SU-DHL-6 (cell line): ENCODE data around the gene PPP1R37.

ENCODE experiments used
- H2AFZ ChIP-seq: fragments of 200-600 bp; sonication (generic); 2 replicates; pipeline ENCODE4 v1.6.1; 2014; ENCODE audit warnings: low read depth, mild to moderate bottlenecking, moderate library complexity, mixed read lengths, antibody characterized with exemption, low read length; ENCODE audit not compliant: severe bottlenecking
- H3F3A ChIP-seq: fragments of 200-600 bp; shearing (Covaris generic); 2 replicates; pipeline ENCODE4 v1.6.0; 2016; ENCODE audit warnings: antibody characterized with exemption, mild to moderate bottlenecking; ENCODE audit not compliant: insufficient read depth
- H3K27ac ChIP-seq: fragments of 200-600 bp; sonication (generic); 2 replicates; pipeline ENCODE4 v1.5.1; 2016; ENCODE audit warnings: low read depth, mild to moderate bottlenecking, low read length, moderate library complexity, mixed read lengths
- H3K27me3 ChIP-seq: fragments of 200-600 bp; sonication (generic), shearing (Covaris generic); 2 replicates; pipeline ENCODE4 v1.6.0; 2014; ENCODE audit warnings: mild to moderate bottlenecking, low read length
- H3K36me3 ChIP-seq: fragments of 200-600 bp; sonication (generic); 2 replicates; pipeline ENCODE4 v1.6.1; 2014; ENCODE audit warnings: mild to moderate bottlenecking, low read length, mixed read lengths
- H3K4me2 ChIP-seq: fragments of 300-600, 200-600 bp; shearing (Covaris generic), sonication (generic); 2 replicates; pipeline ENCODE4 v1.6.0; 2014; ENCODE audit warnings: low read length, low read depth, mild to moderate bottlenecking; ENCODE audit not compliant: poor library complexity, severe bottlenecking
- H3K4me3 ChIP-seq: fragments of 200-600 bp; sonication (generic); 2 replicates; pipeline ENCODE4 v1.5.1; 2014; ENCODE audit warnings: antibody characterized with exemption, low read length, mild to moderate bottlenecking, mixed read lengths; ENCODE audit not compliant: insufficient read depth, poor library complexity, severe bottlenecking
- H3K79me2 ChIP-seq: fragments of 200-600 bp; sonication (generic); 2 replicates; pipeline ENCODE4 v1.6.1; 2014; ENCODE audit warnings: mild to moderate bottlenecking, low read length, moderate library complexity; ENCODE audit not compliant: insufficient read depth
- H3K9ac ChIP-seq: fragments of 200-600 bp; sonication (generic); 2 replicates; pipeline ENCODE4 v1.7.0; 2014; ENCODE audit warnings: mild to moderate bottlenecking, low read length
- H3K9me2 ChIP-seq: fragments of 200-600 bp; sonication (generic); replicated peaks from 2 replicates; pipeline ENCODE4 v1.6.1; 2014; ENCODE audit warnings: low read length; ENCODE audit not compliant: insufficient read depth
- H3K9me3 ChIP-seq: fragments of 200-600 bp; sonication (generic); 2 replicates; pipeline ENCODE4 v1.6.1; 2014; ENCODE audit warnings: low read length, mixed read lengths; ENCODE audit not compliant: insufficient read depth
- H4K20me1 ChIP-seq: fragments of 200-600 bp; sonication (generic); 2 replicates; pipeline ENCODE4 v1.6.1; 2014; ENCODE audit warnings: low read depth, mild to moderate bottlenecking, antibody characterized with exemption, low read length, moderate library complexity, mixed read lengths
- CTCF ChIP-seq: fragments of 200-600 bp; sonication (generic); IDR thresholded peaks from one replicate; pipeline ENCODE4 v1.5.1; 2017; ENCODE audit warnings: antibody characterized with exemption, mild to moderate bottlenecking, low read length, moderate library complexity; ENCODE audit not compliant: insufficient read depth, poor library complexity, severe bottlenecking
- EZH2phosphoT487 ChIP-seq: fragments of 200-600 bp; sonication (generic), shearing (Covaris generic); conservative IDR thresholded peaks from 2 replicates; pipeline ENCODE4 v1.6.1; 2018; ENCODE audit warnings: mild to moderate bottlenecking, antibody characterized with exemption, low read length, moderate library complexity, mixed read lengths

PPP1R37 gene

DNA sequence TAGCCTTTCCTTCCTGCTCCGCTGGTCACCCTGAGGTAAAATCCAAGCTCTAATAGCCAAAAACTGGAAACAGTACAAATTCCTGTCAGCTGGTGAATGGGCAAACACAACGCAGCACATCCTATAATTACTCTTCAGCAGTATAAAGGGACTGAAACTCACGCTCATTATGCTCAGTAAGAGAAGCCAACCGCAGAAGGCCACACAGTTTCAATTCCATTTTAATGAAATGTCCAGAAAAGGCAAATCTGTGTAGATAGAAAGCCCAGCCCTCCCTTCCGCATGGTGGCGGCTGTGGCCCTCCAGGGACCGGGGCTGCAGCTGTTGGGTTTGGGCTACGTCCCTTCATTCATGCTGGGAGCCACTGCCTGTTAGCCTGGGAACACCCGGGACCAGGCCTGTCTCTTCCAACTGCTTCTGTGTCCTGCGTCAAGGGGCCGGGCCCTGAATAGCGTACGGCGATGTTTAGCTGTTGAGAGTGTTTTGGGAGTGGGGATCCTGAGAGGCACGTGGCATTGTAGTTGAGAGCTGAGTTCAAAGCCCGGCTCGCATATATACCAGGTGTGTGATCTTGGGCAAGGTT is 44.3 kb downstream of the PPP1R37 start:
- H2AFZ ChIP-seq, result no peak overlapping the region
- no peak overlapping the region for H3K4me3 ChIP-seq

GRCh38 chr19:45138303-45138751 is 45.3 kb downstream of the PPP1R37 start:
- no peak overlapping the region for H3K4me3 ChIP-seq
- H3K27me3 ChIP-seq, result no peaks in the 10 kb centered on the region
- no peak overlapping the region for H3K27ac ChIP-seq
- no peak overlapping the region for H2AFZ ChIP-seq
- peaks cover 4% of the 10 kb centered on the region; the same call in 1 of the 2 replicates for H3K79me2 ChIP-seq
- no peaks in the 10 kb centered on the region for H3K9me3 ChIP-seq
- H3K4me2 ChIP-seq, result no peak overlapping the region
- no peaks in the 10 kb centered on the region for H3K9me2 ChIP-seq
- H3K9ac ChIP-seq, result no peak overlapping the region
- H4K20me1 ChIP-seq, result no peaks in the 10 kb centered on the region
- no peaks in the 10 kb centered on the region for H3K36me3 ChIP-seq
- TF ChIP-seq CTCF (no peak), EZH2phosphoT487 (no peak)
- no peaks in the 10 kb centered on the region for H3F3A ChIP-seq

More for the DNA sequence above, 44.3 kb downstream of the PPP1R37 start:
- Histone ChIP-seq H3K9me2 (no peaks in the 10 kb centered on the region), H3K4me2 (peak overlapping the region; percentile 42), H3K27me3 (no peaks in the 10 kb centered on the region), H3K79me2 (peaks cover 4% of the 10 kb centered on the region; the same call in 1 of the 2 replicates), H3K27ac (peak overlapping the region; percentile 57), H3F3A (no peaks in the 10 kb centered on the region), H3K9ac (peak overlapping the region; percentile 20; the same call in 1 of the 2 replicates), H3K36me3 (no peaks in the 10 kb centered on the region), H4K20me1 (no peaks in the 10 kb centered on the region), H3K9me3 (no peaks in the 10 kb centered on the region)
- TF ChIP-seq CTCF (no peak), EZH2phosphoT487 (no peak)

DNA sequence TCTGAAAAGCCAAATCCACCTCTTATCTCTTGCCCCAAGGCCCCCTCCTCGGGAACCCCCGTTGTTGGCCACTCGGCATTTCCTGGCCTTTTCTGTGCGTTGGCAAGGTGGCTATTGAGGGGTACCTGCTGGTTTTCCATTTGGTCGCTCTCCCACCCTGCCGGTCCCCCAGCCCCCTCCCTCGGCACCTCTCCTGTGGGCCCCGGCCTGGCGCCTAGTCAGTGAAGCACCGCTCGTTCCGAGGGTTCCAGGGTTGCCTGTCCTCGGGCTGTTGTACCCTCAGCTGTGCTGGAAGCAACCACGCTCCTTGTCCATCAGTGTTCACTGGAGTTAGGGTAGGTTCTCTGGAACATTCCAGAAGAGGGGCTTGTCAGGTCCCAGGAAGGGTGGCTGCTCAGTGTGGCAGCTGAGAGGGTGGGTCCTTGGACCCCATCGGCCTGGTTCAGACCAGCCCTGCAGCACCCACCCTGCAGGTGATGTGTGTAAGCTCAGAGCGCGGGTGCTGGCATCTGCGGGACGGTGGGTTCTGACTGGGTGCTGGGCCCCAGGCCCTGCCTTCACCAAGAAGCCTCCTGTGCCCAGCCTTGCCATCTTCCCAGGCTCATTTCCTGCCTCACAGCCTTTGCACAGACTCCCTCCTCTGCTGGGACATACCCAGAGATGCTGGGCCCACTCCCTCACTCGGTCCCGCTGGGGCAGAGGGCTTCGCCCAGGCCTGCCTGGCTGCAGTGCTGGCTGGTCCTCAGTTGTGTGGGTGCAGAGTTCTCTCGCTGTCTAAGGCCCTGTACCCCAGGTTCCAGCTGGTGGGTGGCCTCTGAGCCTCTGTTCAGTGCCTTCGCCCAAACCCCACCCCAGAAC is 46.5 kb downstream of the PPP1R37 start:
- H3K9me3 ChIP-seq, result no peaks in the 10 kb centered on the region
- no peaks in the 10 kb centered on the region for H3F3A ChIP-seq
- H4K20me1 ChIP-seq, result no peaks in the 10 kb centered on the region
- no peaks in the 10 kb centered on the region for H3K36me3 ChIP-seq
- H3K9me2 ChIP-seq, result no peaks in the 10 kb centered on the region
- H3K79me2 ChIP-seq, result peaks cover 4% of the 10 kb centered on the region; the same call in 1 of the 2 replicates
- no peak overlapping the region for H2AFZ ChIP-seq
- no peaks in the 10 kb centered on the region for H3K27me3 ChIP-seq
- H3K4me3 ChIP-seq, result no peak overlapping the region
- H3K4me2 ChIP-seq, result no peak overlapping the region
- no peak overlapping the region for H3K27ac ChIP-seq
- no peak overlapping the region for H3K9ac ChIP-seq
- TF ChIP-seq EZH2phosphoT487, result no peak
- TF ChIP-seq CTCF, result no peak
